ENCODE measurements around the gene DNMT3L.
"Not testable (repeated sequence)": the region's sequence is repeated elsewhere in the genome, so short reads cannot be mapped to it uniquely, and the experiment has no call there.

DNMT3L gene

GRCh38 chr21:44202590-44203299 is 59.0 kb downstream of the DNMT3L start:
- not testable (repeated sequence) for FAIRE-seq; DNase-seq (ENCODE audit: insufficient read length, low spot score)

GRCh38 chr21:44199997-44200396 is 61.7 kb downstream of the DNMT3L start:
- not testable (repeated sequence) for FAIRE-seq; DNase-seq (ENCODE audit: insufficient read length, low spot score)

DNA sequence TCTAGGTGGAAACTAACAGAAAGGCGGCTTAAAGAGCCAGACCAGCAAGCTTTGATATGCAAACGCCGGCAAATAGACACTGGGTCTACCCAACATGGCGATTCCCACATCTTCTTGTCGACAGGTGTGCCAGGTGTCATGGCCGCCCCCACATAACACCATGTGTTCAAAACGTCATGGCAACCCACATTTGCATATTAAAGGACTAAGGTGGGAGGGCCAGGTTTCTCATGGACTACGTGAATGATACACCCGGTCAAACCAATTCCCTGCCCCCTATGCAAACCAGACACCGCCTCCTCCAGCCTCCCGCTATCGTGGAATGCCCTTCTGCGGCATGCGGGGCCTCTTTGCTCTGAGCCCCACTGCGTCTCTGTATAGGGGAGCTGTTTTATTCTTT is 62.2 kb downstream of the DNMT3L start:
- FAIRE-seq (no peak), DNase-seq (ENCODE audit: insufficient read length, low spot score) (no peak)

DNA sequence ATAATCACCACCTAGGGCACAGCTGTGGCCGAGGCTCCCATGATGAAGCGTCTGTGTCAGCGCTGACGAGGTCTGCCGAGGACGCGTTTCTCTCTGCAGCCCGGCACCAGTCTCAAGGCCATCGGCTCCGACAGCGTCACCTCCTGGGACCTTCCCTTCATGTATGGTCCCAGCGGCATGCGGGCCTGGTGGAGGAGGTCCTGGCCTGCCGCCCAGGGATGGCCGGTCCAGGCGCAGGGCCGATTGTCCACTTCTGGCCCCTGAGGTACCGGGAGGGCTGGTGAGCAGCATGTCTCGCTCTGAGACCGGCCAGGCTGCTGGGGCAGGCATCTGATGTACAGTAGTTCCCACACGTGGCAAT is 64.6 kb downstream of the DNMT3L start:
- not testable (repeated sequence) for DNase-seq (ENCODE audit: insufficient read length, low spot score); FAIRE-seq

Data from GM19239 (cell line).